Measurements from ENCODE around the gene MCTP1.

The MCTP1 gene

GRCh38 chr5:95256991-95257390 is 27.9 kb downstream of the MCTP1 start:
- no peaks in the 10 kb centered on the region for H3K27me3 ChIP-seq (replicated peaks; ENCODE audit: insufficient read depth, low read length)
- H3K4me2 ChIP-seq (ENCODE audit: low read depth, low read length), result no peak overlapping the region
- no peaks in the 10 kb centered on the region for H3F3A ChIP-seq (ENCODE audit: insufficient read depth, low read length)
- no peaks in the 10 kb centered on the region for H3K9me3 ChIP-seq (replicated peaks; ENCODE audit: insufficient read depth, low read length)
- H4K20me1 ChIP-seq (ENCODE audit: insufficient read depth, low read length), result no peaks in the 10 kb centered on the region
- H3K4me3 ChIP-seq (ENCODE audit: low read length), result no peak overlapping the region
- H3K36me3 ChIP-seq (replicated peaks; ENCODE audit: insufficient read depth, low read length), result no peaks in the 10 kb centered on the region
- no peaks in the 10 kb centered on the region for H3K79me2 ChIP-seq (ENCODE audit: low read length)
- no peak for TF ChIP-seq CTCF (IDR thresholded peaks at IDR 0.05; ENCODE audit: low read length)
- TF ChIP-seq EZH2 (optimal IDR thresholded peaks at IDR 0.05; ENCODE audit: low read depth, low read length), result no peak
- TF ChIP-seq EZH2phosphoT487 (IDR thresholded peaks at IDR 0.05; ENCODE audit: low read length), result no peak
- H3K9me2 ChIP-seq (replicated peaks; ENCODE audit: insufficient read depth, low read length), result no peaks in the 10 kb centered on the region
- H2AFZ ChIP-seq (ENCODE audit: low read length), result no peak overlapping the region
- no peak for DNase-seq
- H3K9ac ChIP-seq (ENCODE audit: low read length), result no peak overlapping the region
- no peaks in the 10 kb centered on the region for H3K4me1 ChIP-seq (ENCODE audit: low read length)
- no peak overlapping the region for H3K27ac ChIP-seq (ENCODE audit: low read length)

GRCh38 chr5:95256446-95256845 is 28.4 kb downstream of the MCTP1 start:
- Histone ChIP-seq H3K79me2 (ENCODE audit: low read length) (no peaks in the 10 kb centered on the region), H3K4me3 (ENCODE audit: low read length) (no peak overlapping the region), H3F3A (ENCODE audit: insufficient read depth, low read length) (no peaks in the 10 kb centered on the region), H3K4me1 (ENCODE audit: low read length) (no peaks in the 10 kb centered on the region), H3K36me3 (replicated peaks; ENCODE audit: insufficient read depth, low read length) (no peaks in the 10 kb centered on the region), H4K20me1 (ENCODE audit: insufficient read depth, low read length) (no peaks in the 10 kb centered on the region), H3K27me3 (replicated peaks; ENCODE audit: insufficient read depth, low read length) (no peaks in the 10 kb centered on the region), H3K27ac (ENCODE audit: low read length) (no peak overlapping the region), H3K4me2 (ENCODE audit: low read depth, low read length) (no peak overlapping the region), H3K9me2 (replicated peaks; ENCODE audit: insufficient read depth, low read length) (no peaks in the 10 kb centered on the region), H3K9ac (ENCODE audit: low read length) (no peak overlapping the region), H3K9me3 (replicated peaks; ENCODE audit: insufficient read depth, low read length) (no peaks in the 10 kb centered on the region), H2AFZ (ENCODE audit: low read length) (no peak overlapping the region)
- TF ChIP-seq EZH2phosphoT487 (IDR thresholded peaks at IDR 0.05; ENCODE audit: low read length) (no peak), EZH2 (optimal IDR thresholded peaks at IDR 0.05; ENCODE audit: low read depth, low read length) (no peak), CTCF (IDR thresholded peaks at IDR 0.05; ENCODE audit: low read length) (no peak)
- no peak for DNase-seq

- no peak overlapping the region for H3K9ac ChIP-seq (ENCODE audit: low read length)
Measured at GRCh38 chr5:95252801-95253200, 32.1 kb downstream of the MCTP1 start.

More at GRCh38 chr5:95252801-95253200, 32.1 kb downstream of the MCTP1 start:
- no peaks in the 10 kb centered on the region for H3K27me3 ChIP-seq (replicated peaks; ENCODE audit: insufficient read depth, low read length)
- no peaks in the 10 kb centered on the region for H3F3A ChIP-seq (ENCODE audit: insufficient read depth, low read length)
- no peak overlapping the region for H2AFZ ChIP-seq (ENCODE audit: low read length)
- H3K4me1 ChIP-seq (ENCODE audit: low read length), result no peaks in the 10 kb centered on the region
- H4K20me1 ChIP-seq (ENCODE audit: insufficient read depth, low read length), result no peaks in the 10 kb centered on the region
- no peak overlapping the region for H3K4me2 ChIP-seq (ENCODE audit: low read depth, low read length)
- H3K79me2 ChIP-seq (ENCODE audit: low read length), result no peaks in the 10 kb centered on the region
- TF ChIP-seq EZH2 (optimal IDR thresholded peaks at IDR 0.05; ENCODE audit: low read depth, low read length), result no peak
- no peak for TF ChIP-seq CTCF (IDR thresholded peaks at IDR 0.05; ENCODE audit: low read length)
- TF ChIP-seq EZH2phosphoT487 (IDR thresholded peaks at IDR 0.05; ENCODE audit: low read length), result no peak
- no peak for DNase-seq
- no peaks in the 10 kb centered on the region for H3K9me3 ChIP-seq (replicated peaks; ENCODE audit: insufficient read depth, low read length)
- H3K4me3 ChIP-seq (ENCODE audit: low read length), result no peak overlapping the region
- H3K27ac ChIP-seq (ENCODE audit: low read length), result no peak overlapping the region
- H3K9me2 ChIP-seq (replicated peaks; ENCODE audit: insufficient read depth, low read length), result no peaks in the 10 kb centered on the region
- no peaks in the 10 kb centered on the region for H3K36me3 ChIP-seq (replicated peaks; ENCODE audit: insufficient read depth, low read length)

All from MM.1S (cell line).